Measurements from ENCODE around the gene AQP10. TPM values are rescaled to one million over a fixed set of nuclear protein-coding genes. Genes with fewer than 3 reads are reported as not detected.

AQP10 gene
- total RNA-seq, 1 experiment from 2014 or later, result not detected

- ATAC-seq, result no peak
- Histone ChIP-seq H3K27me3 (ENCODE audit: control insufficient read depth, insufficient read depth, low read length) (no peaks in the 10 kb centered on the region), H3K36me3 (ENCODE audit: control insufficient read depth, insufficient read depth, low read length) (no peaks in the 10 kb centered on the region), H3K4me3 (ENCODE audit: low read depth in 2 of 2, low read length in 2 of 2) (no peak overlapping the region), H3K27ac (ENCODE audit: low read length) (no peak overlapping the region), H3K9me3 (ENCODE audit: control insufficient read depth, insufficient read depth, low read depth, low read length) (no peaks in the 10 kb centered on the region), H3K4me1 (ENCODE audit: control insufficient read depth, insufficient read depth, low read length) (peaks cover 16% of the 10 kb centered on the region)
- ChIA-PET CTCF (interaction anchor here (0.6 kb wide), 1 partner anchor 15 kb away, joined by 3 read pairs; no protein-coding TSS in a partner anchor), POLR2A (no interaction called here)
- no TSS peak for BruUV-seq (replicated peaks)
- in situ Hi-C loops (cut with HindIII; ENCODE audit: low pct_unique_long_range_greater_than_20kb, low sequenced_read_pairs), result no loop called here
- TF ChIP-seq TCF7L2 (IDR thresholded peaks at IDR 0.05; ENCODE audit: low read depth, low read length) (no peak), POLR2AphosphoS5 (IDR thresholded peaks at IDR 0.05; ENCODE audit: low read depth, low read length) (no peak), CTCF (IDR thresholded peaks at IDR 0.05) (no peak), SIN3A (IDR thresholded peaks at IDR 0.05; ENCODE audit: borderline replicate concordance, insufficient read depth, low read depth, low read length) (no peak), REST (IDR thresholded peaks at IDR 0.05; ENCODE audit: insufficient read depth in 1 of 2, low read depth in 2 of 2, low read length in 1 of 2) (no peak)
- no peak for DNase-seq (ENCODE audit: low read depth, low spot score)
- intact Hi-C loops (cut with micrococcal nuclease; ENCODE audit: unreplicated experiment), result loop anchor here (10.0 kb wide), 1 partner anchor 135 kb away; the partner anchor contains the start of gene TPM3
Observed at GRCh38 chr1:154329551-154330131, 8.7 kb downstream of the AQP10 start.

- Histone ChIP-seq H3K4me3 (ENCODE audit: low read depth in 2 of 2, low read length in 2 of 2) (no peak overlapping the region), H3K27ac (ENCODE audit: low read length) (no peak overlapping the region), H3K4me1 (ENCODE audit: control insufficient read depth, insufficient read depth, low read length) (peaks cover 16% of the 10 kb centered on the region), H3K27me3 (ENCODE audit: control insufficient read depth, insufficient read depth, low read length) (no peaks in the 10 kb centered on the region), H3K36me3 (ENCODE audit: control insufficient read depth, insufficient read depth, low read length) (no peaks in the 10 kb centered on the region), H3K9me3 (ENCODE audit: control insufficient read depth, insufficient read depth, low read depth, low read length) (no peaks in the 10 kb centered on the region)
- BruUV-seq (replicated peaks), result no TSS peak
- TF ChIP-seq SIN3A (IDR thresholded peaks at IDR 0.05; ENCODE audit: borderline replicate concordance, insufficient read depth, low read depth, low read length), result no peak
- in situ Hi-C loops (cut with HindIII; ENCODE audit: low pct_unique_long_range_greater_than_20kb, low sequenced_read_pairs) (no loop called here), intact Hi-C loops (cut with micrococcal nuclease; ENCODE audit: unreplicated experiment) (loop anchor here (10.0 kb wide), 1 partner anchor 136 kb away; the partner anchor contains the start of gene TPM3)
- ChIA-PET POLR2A (no interaction called here), CTCF (no interaction called here)
- ATAC-seq, result no peak
- DNase-seq (ENCODE audit: low read depth, low spot score), result no peak
Observed at GRCh38 chr1:154330669-154331068, 9.8 kb downstream of the AQP10 start.
